ENCODE measurements around the gene PGP. TPM values are rescaled to one million over a fixed set of nuclear protein-coding genes. Genes with fewer than 3 reads are reported as not detected.

PGP gene
- total and polyA plus RNA-seq, 10 of the 15 experiments (the other 5 are each of a cell fraction or from before 2014, with no cell fraction given): 0.42 to 28.0 (median 12.1) TPM

- Histone ChIP-seq H3K4me2 (ENCODE audit: control insufficient read depth, insufficient read depth) (peak overlapping the region; percentile 48; the same call in 1 of the 2 replicates), H3K4me3 (no peak overlapping the region), H3K9ac (ENCODE audit: control insufficient read depth, insufficient read depth, low read length) (no peak overlapping the region), H3K27me3 (replicated peaks in 1 of 2; ENCODE audit: control insufficient read depth in 2 of 2, insufficient read depth in 2 of 2, low read length in 1 of 2) (no peaks in the 10 kb centered on the region), H3K27ac (ENCODE audit: control insufficient read depth, insufficient read depth) (no peak overlapping the region), H3K9me3 (replicated peaks; ENCODE audit: control insufficient read depth, insufficient read depth, low read length) (no peaks in the 10 kb centered on the region), H3K79me2 (ENCODE audit: control insufficient read depth, insufficient read depth, low read length) (peaks cover 27% of the 10 kb centered on the region), H4K20me1 (ENCODE audit: control insufficient read depth, insufficient read depth) (no peaks in the 10 kb centered on the region), H3K4me1 (ENCODE audit: control insufficient read depth, insufficient read depth, low read length) (peaks cover 5% of the 10 kb centered on the region; the same call in 1 of the 2 replicates), H3K36me3 (ENCODE audit: control insufficient read depth in 2 of 2, insufficient read depth in 2 of 2, low read length in 1 of 2) (peaks cover 4 to 17% of the 10 kb centered on the region in 2 experiments; a peak in 3 of 4 replicates), H2AFZ (ENCODE audit: control insufficient read depth, low read depth, low read length) (no peak overlapping the region)
- SMC1A ChIA-PET (ENCODE audit: uncharacterized antibody, unreplicated experiment): interaction anchor here (1.6 kb wide), 1 partner anchor 26 kb away, joined by 3 read pairs; the partner anchor contains the start of gene ECI1
- intact Hi-C loops (cut with micrococcal nuclease; ENCODE audit: unreplicated experiment) (no loop called here), in situ Hi-C loops (cut with MboI) (no loop called here)
- BruUV-seq (replicated peaks): no TSS peak
- DNase-seq (ENCODE audit: low read depth, low spot score): no peak
- no peak for FAIRE-seq
- CTCF ChIA-PET: interaction anchor here (1.1 to 1.6 kb wide), 2 partner anchors 25 to 171 kb away, joined by 3 read pairs; partner anchors contain the start of gene ECI1
- WGBS (ENCODE audit: insufficient coverage, insufficient replicate concordance, low lambda C conversion rate, missing lambda C conversion rate): 62% methylated on average over 9 of the region's 9 CpGs
- RAD21 ChIA-PET (ENCODE audit: unreplicated experiment): no interaction called here
- POLR2A ChIA-PET: interaction anchor here (2.1 kb wide), 1 partner anchor 12 kb away, joined by 7 read pairs; the partner anchor contains the start of gene PGP
- no peak for ATAC-seq
- TF ChIP-seq ZNF622 (IDR thresholded peaks at IDR 0.05): no peak
- TF ChIP-seq STAT1 (conservative IDR thresholded peaks at IDR 0.05): no peak
- no peak for TF ChIP-seq CTCF (IDR thresholded peaks at IDR 0.05 in 2 of 3, conservative IDR thresholded peaks at IDR 0.05 in 1 of 3; ENCODE audit: control insufficient read depth in 2 of 3, extremely low read depth in 1 of 3, insufficient read depth in 1 of 3, low read depth in 3 of 3, low read length in 3 of 3)
- TF ChIP-seq HCFC1 (IDR thresholded peaks at IDR 0.05; ENCODE audit: low read length): no peak
- no peak for TF ChIP-seq KLF5 (IDR thresholded peaks at IDR 0.05; ENCODE audit: partially characterized antibody)
- TF ChIP-seq ZNF592 (IDR thresholded peaks at IDR 0.05): no peak
- no peak for TF ChIP-seq JUNB (IDR thresholded peaks at IDR 0.05)
- no peak for TF ChIP-seq RB1 (IDR thresholded peaks at IDR 0.05; ENCODE audit: borderline replicate concordance)
- TF ChIP-seq USF1 (IDR thresholded peaks at IDR 0.05; ENCODE audit: borderline replicate concordance, extremely low read length, insufficient read depth, low read depth, low read length): no peak
- no peak for TF ChIP-seq FOS (IDR thresholded peaks at IDR 0.05; ENCODE audit: borderline replicate concordance, extremely low read depth, insufficient read length)
- no peak for TF ChIP-seq POLR2A (IDR thresholded peaks at IDR 0.05; ENCODE audit: low read depth, low read length)
- no peak for TF ChIP-seq MTA3 (IDR thresholded peaks at IDR 0.05; ENCODE audit: borderline replicate concordance, low read length)
- no peak for TF ChIP-seq SKIL (IDR thresholded peaks at IDR 0.05; ENCODE audit: low read depth, poor library complexity, severe bottlenecking)
- no peak for TF ChIP-seq CEBPB (IDR thresholded peaks at IDR 0.05; ENCODE audit: borderline replicate concordance in 1 of 2, low read depth in 2 of 2, low read length in 2 of 2)
- TF ChIP-seq NFYB (IDR thresholded peaks at IDR 0.05; ENCODE audit: insufficient read depth, low read depth, low read length): no peak
Observed at GRCh38 chr16:2226245-2226793, 11.7 kb upstream of the PGP start.
